Measurements from ENCODE around the gene ADGRG2. TPM values are rescaled to one million over a fixed set of nuclear protein-coding genes. Genes with fewer than 3 reads are reported as not detected.

ADGRG2 gene
- total and polyA plus RNA-seq, 7 experiments from 2014 or later, result 0.08 TPM; not detected in 6

DNA sequence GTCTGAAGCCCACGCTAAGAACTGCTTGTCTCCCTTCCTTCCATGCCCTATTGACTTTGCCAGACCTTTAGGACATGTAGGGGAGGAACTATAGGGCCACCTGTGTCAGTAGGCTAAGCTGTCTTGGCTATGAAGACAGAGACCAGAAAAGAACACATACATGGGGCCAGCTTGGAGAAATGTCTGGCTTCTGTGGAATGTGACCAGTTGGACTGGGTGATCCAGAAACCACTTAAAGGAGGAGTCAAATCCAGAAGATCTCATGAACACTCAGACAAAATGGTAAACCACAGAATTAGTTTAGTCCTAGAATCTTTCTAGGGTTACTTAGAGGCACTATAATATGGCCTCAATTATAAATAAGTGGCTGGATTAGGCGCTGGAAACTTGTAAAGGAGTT, 180.4 kb downstream of the ADGRG2 start:
- Histone ChIP-seq H3K4me1 (ENCODE audit: control insufficient read depth in 2 of 2, insufficient read depth in 2 of 2, low read length in 2 of 2) (no peaks in the 10 kb centered on the region), H3K36me3 (ENCODE audit: control insufficient read depth in 2 of 3, insufficient read depth in 3 of 3, low read length in 3 of 3) (peaks cover 0 to 40% (median 0%) of the 10 kb centered on the region in 3 experiments), H3K27ac (ENCODE audit: low read depth, low read length) (no peak overlapping the region), H3K4me3 (ENCODE audit: low read length) (no peak overlapping the region), H3K9me3 (ENCODE audit: control insufficient read depth in 2 of 3, low read length in 3 of 3) (no peaks in the 10 kb centered on the region), H3K27me3 (ENCODE audit: control insufficient read depth in 2 of 2, insufficient read depth in 2 of 2, low read length in 2 of 2) (no peaks in the 10 kb centered on the region)
- H3K27ac Mint-ChIP-seq, result no peak overlapping the region
- no peak overlapping the region for H3K4me3 Mint-ChIP-seq
- H3K4me1 Mint-ChIP-seq, result no peaks in the 10 kb centered on the region
- ChIA-PET POLR2A (interaction anchor here (0.6 kb wide), 1 partner anchor 455 kb away, joined by 4 read pairs; no protein-coding TSS in a partner anchor), CTCF (no interaction called here)
- intact Hi-C loops (cut with micrococcal nuclease), result no loop called here
- H3K36me3 Mint-ChIP-seq, result peaks cover 0 to 25% (median 7%) of the 10 kb centered on the region in 5 donors
- ATAC-seq (no peak), DNase-seq (no peak)
- no peaks in the 10 kb centered on the region for H3K27me3 Mint-ChIP-seq
- peaks cover 0 to 6% (median 0%) of the 10 kb centered on the region in 11 donors for H3K9me3 Mint-ChIP-seq

Other genes starting within 250 kb of the ADGRG2 start
- gene PHKA2, start 138.4 kb downstream of the ADGRG2 start, total RNA-seq, result 10 to 100 TPM; 24.1 to 54.3 (median 44.1) TPM
- gene PHKA2, start 138.4 kb downstream of the ADGRG2 start, polyA plus RNA-seq, result 10 to 100 TPM in 1 of 2 donors, 1 to 10 TPM in 1; 7.9 to 11.0 TPM
- 100 to 1,000 TPM; 113 to 123 (median 119) TPM for gene PDHA1, start 221.5 kb upstream of the ADGRG2 start, total RNA-seq
- gene PDHA1, start 221.5 kb upstream of the ADGRG2 start, polyA plus RNA-seq, result 10 to 100 TPM; 62.9 to 71.9 TPM

Measured in naive thymus-derived CD4-positive, alpha-beta T cell (primary cell).